Esophagus muscularis mucosa (tissue), 4 donors: ENCODE results near the gene PGBD5. TPM values are rescaled to one million over a fixed set of nuclear protein-coding genes. Genes with fewer than 3 reads are reported as not detected.

Experiments used
- DNase-seq: peaks from one replicate; pipeline ENCODE4 v3.0.0-alpha.2; 2017; ENCODE audit errors: extremely low spot score
- H3K27ac ChIP-seq, 4 donors: fragments of 200-600 bp; sonication (generic); replicated peaks in 1 of 4; 1 replicate in 3 of 4; 2 replicates in 1 of 4; pipeline ENCODE4 v1.5.1; 2016 to 2019; ENCODE audit warnings: mild to moderate bottlenecking in 1 of 4
- H3K27me3 ChIP-seq, 4 donors: fragments of 200-600 bp; sonication (generic); one replicate each; pipeline versions ENCODE4 v1.5.1 to v1.6.0; 2016 to 2019
- H3K36me3 ChIP-seq, 4 donors: fragments of 200-600 bp; sonication (generic); one replicate each; pipeline ENCODE4 v1.5.1; 2016 to 2019
- H3K4me1 ChIP-seq, 4 donors: fragments of 200-600 bp; sonication (generic); one replicate each; pipeline ENCODE4 v1.5.1; 2016 to 2019
- H3K4me3 ChIP-seq, 4 donors: fragments of 200-600 bp; sonication (generic); 1 replicate in 2 of 4; 2 replicates in 2 of 4; pipeline ENCODE4 v1.5.1; 2016 to 2019; ENCODE audit warnings: mild to moderate bottlenecking in 4 of 4, moderate library complexity in 1 of 4
- H3K9me3 ChIP-seq, 4 donors: fragments of 200-600 bp; sonication (generic); 1 replicate in 3 of 4; 2 replicates in 1 of 4; pipeline ENCODE4 v1.5.1; 2016 to 2019
- CTCF ChIP-seq, 3 experiments: fragments of 200-600 bp in 2 of 3; fragments of 450-650 bp in 1 of 3; sonication (generic) in 2 of 3; IDR thresholded peaks; one replicate each; pipeline ENCODE4 v1.5.1; 2017 to 2019; ENCODE audit warnings: antibody characterized with exemption in 3 of 3, mild to moderate bottlenecking in 2 of 3, moderate library complexity in 1 of 3
- EP300 ChIP-seq: sonication (generic); formaldehyde crosslinking; IDR thresholded peaks from one replicate; pipeline ENCODE4 v1.6.1; 2017; ENCODE audit warnings: antibody characterized with exemption
- POLR2A ChIP-seq: fragments of 450-650 bp; IDR thresholded peaks from one replicate; pipeline ENCODE4 v1.6.1; 2017; ENCODE audit warnings: antibody characterized with exemption, moderate library complexity, mild to moderate bottlenecking, low read depth
- POLR2AphosphoS5 ChIP-seq, 2 donors: sonication (generic); formaldehyde crosslinking; IDR thresholded peaks; one replicate each; pipeline ENCODE4 v1.6.1; 2017; ENCODE audit warnings: antibody characterized with exemption in 2 of 2
- WGBS: methylation state at CpG from one replicate; pipeline ENCODE4 v1.1.5; 2018; 5-methylcytosine and 5-hydroxymethylcytosine counted together
- intact Hi-C: fragments of 100-400 bp; cut with DNase I; formaldehyde crosslinking; loops from one replicate; pipeline ENCODE4 v1.15.1; 2023
- total RNA-seq, 4 donors: library from RNA; depleted of rRNA; stranded (reverse); fragments of >200 nt; gene quantifications; one replicate each; pipeline versions ENCODE4 v1.1.0 to v1.2.1, GENCODE V29; 2016

The PGBD5 gene
- total RNA-seq, 4 donors from 2014 or later: 0.19 to 1.2 (median 0.62) TPM

- intact Hi-C loops: no loop called here
- no peak for TF ChIP-seq POLR2A
- no peak for TF ChIP-seq CTCF (IDR thresholded peaks at IDR 0.05)
- TF ChIP-seq EP300: no peak
- no peak for TF ChIP-seq POLR2AphosphoS5 (IDR thresholded peaks at IDR 0.05)
- H3K9me3 ChIP-seq: no peaks in the 10 kb centered on the region
- no peaks in the 10 kb centered on the region for H3K36me3 ChIP-seq
- no peak overlapping the region for H3K4me3 ChIP-seq
- H3K4me1 ChIP-seq: peaks cover 0 to 6% (median 5%) of the 10 kb centered on the region in 4 donors
- 83% methylated on average over 3 of the region's 3 CpGs for WGBS
- no peak overlapping the region for H3K27ac ChIP-seq
- peaks cover 0 to 68% (median 0%) of the 10 kb centered on the region in 4 donors for H3K27me3 ChIP-seq
- no peak for DNase-seq
These were observed 5.4 kb upstream of the PGBD5 start for GRCh38 chr1:230431527-230431926.

- TF ChIP-seq EP300: no peak
- no peak for TF ChIP-seq POLR2AphosphoS5 (IDR thresholded peaks at IDR 0.05)
- no peak for TF ChIP-seq CTCF (IDR thresholded peaks at IDR 0.05)
These were observed 4.4 kb upstream of the PGBD5 start for GRCh38 chr1:230430499-230430898.

GRCh38 chr1:230429067-230429735 is 3.1 kb upstream of the PGBD5 start:
- Histone ChIP-seq H3K4me1 (peaks cover 7 to 21% (median 17%) of the 10 kb centered on the region in 4 donors), H3K4me3 (no peak overlapping the region), H3K36me3 (no peaks in the 10 kb centered on the region), H3K9me3 (no peaks in the 10 kb centered on the region), H3K27ac (no peak overlapping the region), H3K27me3 (peaks cover 0 to 83% (median 14%) of the 10 kb centered on the region in 4 donors)
- peak; percentile 24 for DNase-seq
- no peak for TF ChIP-seq EP300
- intact Hi-C loops: no loop called here
- WGBS: 75% methylated on average over 2 of the region's 2 CpGs

More at GRCh38 chr1:230430499-230430898, 4.4 kb upstream of the PGBD5 start:
- 0% methylated on average over 1 of the region's 1 CpG for WGBS
- H3K27ac ChIP-seq: no peak overlapping the region
- no peaks in the 10 kb centered on the region for H3K36me3 ChIP-seq
- H3K4me1 ChIP-seq: peaks cover 0 to 12% (median 8%) of the 10 kb centered on the region in 4 donors
- intact Hi-C loops: no loop called here
- H3K4me3 ChIP-seq: no peak overlapping the region
- peaks cover 0 to 74% (median under 1%) of the 10 kb centered on the region in 4 donors for H3K27me3 ChIP-seq
- DNase-seq: peak; percentile 42
- H3K9me3 ChIP-seq: no peaks in the 10 kb centered on the region

- no peaks in the 10 kb centered on the region for H3K36me3 ChIP-seq
- H3K4me3 ChIP-seq: no peak overlapping the region
- H3K9me3 ChIP-seq: no peaks in the 10 kb centered on the region
- DNase-seq: peak; percentile 12
- peaks cover 0 to 86% (median 24%) of the 10 kb centered on the region in 4 donors for H3K27me3 ChIP-seq
- TF ChIP-seq CTCF (IDR thresholded peaks at IDR 0.05) (no peak), POLR2A (no peak), POLR2AphosphoS5 (IDR thresholded peaks at IDR 0.05) (no peak), EP300 (no peak)
- peaks cover 7 to 21% (median 17%) of the 10 kb centered on the region in 4 donors for H3K4me1 ChIP-seq
- H3K27ac ChIP-seq: no peak overlapping the region
- intact Hi-C loops: no loop called here
- 13% methylated on average over 3 of the region's 3 CpGs for WGBS
These were observed 1.8 kb upstream of the PGBD5 start for GRCh38 chr1:230427981-230428380.

- no peak overlapping the region for H3K4me3 ChIP-seq
- H3K4me1 ChIP-seq: peaks cover 7 to 21% (median 17%) of the 10 kb centered on the region in 4 donors
- no peaks in the 10 kb centered on the region for H3K36me3 ChIP-seq
- TF ChIP-seq POLR2A (no peak), POLR2AphosphoS5 (IDR thresholded peaks at IDR 0.05) (no peak), CTCF (IDR thresholded peaks at IDR 0.05) (no peak), EP300 (no peak)
- peaks cover 0 to 86% (median 28%) of the 10 kb centered on the region in 4 donors for H3K27me3 ChIP-seq
- WGBS: 43% methylated on average over 11 of the region's 11 CpGs
- intact Hi-C loops: no loop called here
- H3K9me3 ChIP-seq: no peaks in the 10 kb centered on the region
- DNase-seq: peak; percentile 57
- H3K27ac ChIP-seq: no peak overlapping the region
These were observed 1.2 kb upstream of the PGBD5 start for GRCh38 chr1:230427094-230427876.
